ENCODE data around the gene CCNF.

GRCh38 chr16:2398520-2398919 lies 30.7 kb upstream of the CCNF start:
- TF ChIP-seq CTCF (IDR thresholded peaks at IDR 0.05 in 2 of 3, conservative IDR thresholded peaks at IDR 0.05 in 1 of 3; ENCODE audit: borderline replicate concordance in 1 of 3, insufficient read depth in 1 of 3, low read depth in 2 of 3, low read length in 2 of 3) (no peak), RAD21 (IDR thresholded peaks at IDR 0.05; ENCODE audit: low read depth) (no peak), ZFX (IDR thresholded peaks at IDR 0.05) (no peak), POLR2A (IDR thresholded peaks at IDR 0.05; ENCODE audit: borderline replicate concordance, extremely low read depth, insufficient read depth, insufficient read length) (no peak), TCF7L2 (IDR thresholded peaks at IDR 0.05; ENCODE audit: borderline replicate concordance, extremely low read depth, insufficient read depth, insufficient read length) (no peak), REST (IDR thresholded peaks at IDR 0.05; ENCODE audit: low read depth) (no peak), EZH2phosphoT487 (IDR thresholded peaks at IDR 0.05; ENCODE audit: borderline replicate concordance) (no peak), ZNF274 (IDR thresholded peaks at IDR 0.05; ENCODE audit: low read depth, low read length) (no peak), SIN3A (IDR thresholded peaks at IDR 0.05; ENCODE audit: low read depth) (no peak), YY1 (IDR thresholded peaks at IDR 0.05; ENCODE audit: extremely low read depth, insufficient replicate concordance, low read depth, low read length) (no peak), JUND (IDR thresholded peaks at IDR 0.05) (no peak), EZH2 (IDR thresholded peaks at IDR 0.05) (no peak)
- TF ChIP-seq, protein P1, sequence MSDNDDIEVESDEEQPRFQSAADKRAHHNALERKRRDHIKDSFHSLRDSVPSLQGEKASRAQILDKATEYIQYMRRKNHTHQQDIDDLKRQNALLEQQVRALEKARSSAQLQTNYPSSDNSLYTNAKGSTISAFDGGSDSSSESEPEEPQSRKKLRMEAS (IDR thresholded peaks at IDR 0.05) = no peak
- TF ChIP-seq, protein P2, sequence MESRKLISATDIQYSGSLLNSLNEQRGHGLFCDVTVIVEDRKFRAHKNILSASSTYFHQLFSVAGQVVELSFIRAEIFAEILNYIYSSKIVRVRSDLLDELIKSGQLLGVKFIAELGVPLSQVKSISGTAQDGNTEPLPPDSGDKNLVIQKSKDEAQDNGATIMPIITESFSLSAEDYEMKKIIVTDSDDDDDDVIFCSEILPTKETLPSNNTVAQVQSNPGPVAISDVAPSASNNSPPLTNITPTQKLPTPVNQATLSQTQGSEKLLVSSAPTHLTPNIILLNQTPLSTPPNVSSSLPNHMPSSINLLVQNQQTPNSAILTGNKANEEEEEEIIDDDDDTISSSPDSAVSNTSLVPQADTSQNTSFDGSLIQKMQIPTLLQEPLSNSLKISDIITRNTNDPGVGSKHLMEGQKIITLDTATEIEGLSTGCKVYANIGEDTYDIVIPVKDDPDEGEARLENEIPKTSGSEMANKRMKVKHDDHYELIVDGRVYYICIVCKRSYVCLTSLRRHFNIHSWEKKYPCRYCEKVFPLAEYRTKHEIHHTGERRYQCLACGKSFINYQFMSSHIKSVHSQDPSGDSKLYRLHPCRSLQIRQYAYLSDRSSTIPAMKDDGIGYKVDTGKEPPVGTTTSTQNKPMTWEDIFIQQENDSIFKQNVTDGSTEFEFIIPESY (IDR thresholded peaks at IDR 0.05; ENCODE audit: extremely low read depth, insufficient replicate concordance, low read length) = no peak
